Measurements from ENCODE around the gene NRAP. TPM values are rescaled to one million over a fixed set of nuclear protein-coding genes. Genes with fewer than 3 reads are reported as not detected.

The NRAP gene
- total RNA-seq, 1 experiment from 2014 or later, result not detected

DNA sequence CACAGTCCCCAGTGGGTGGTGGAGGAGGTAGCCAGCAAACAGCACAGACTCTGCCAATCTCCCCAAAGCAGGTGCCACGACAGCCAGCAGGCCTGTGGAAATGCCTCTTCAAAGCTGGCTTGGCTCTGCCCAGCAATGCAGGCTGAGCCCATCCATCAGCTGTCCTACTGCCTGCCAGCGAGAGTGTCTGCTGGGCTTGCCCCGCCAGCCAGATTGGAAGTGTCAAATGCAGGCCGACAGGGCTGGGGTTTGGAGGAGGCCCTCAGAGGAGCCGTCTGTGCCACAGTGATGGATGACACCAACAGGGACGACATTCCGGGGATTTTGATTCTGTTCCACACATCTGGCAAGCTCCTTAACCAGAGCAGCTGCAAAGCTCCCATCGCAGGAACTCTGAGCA is 94.3 kb downstream of the NRAP start:
- CTCF ChIA-PET, result no interaction called here
- ATAC-seq, result no peak
- intact Hi-C loops (cut with micrococcal nuclease; ENCODE audit: unreplicated experiment), result no loop called here
- H3K27ac ChIP-seq (ENCODE audit: low read length), result no peak overlapping the region
- no peak overlapping the region for H3K4me3 ChIP-seq (ENCODE audit: low read depth in 2 of 2, low read length in 2 of 2)
- BruUV-seq (replicated peaks), result no TSS peak
- in situ Hi-C loops (cut with HindIII; ENCODE audit: low pct_unique_long_range_greater_than_20kb, low sequenced_read_pairs), result no loop called here
- POLR2A ChIA-PET, result no interaction called here
- TF ChIP-seq SIN3A (IDR thresholded peaks at IDR 0.05; ENCODE audit: borderline replicate concordance, insufficient read depth, low read depth, low read length) (no peak), POLR2AphosphoS5 (IDR thresholded peaks at IDR 0.05; ENCODE audit: low read depth, low read length) (no peak), TCF7L2 (IDR thresholded peaks at IDR 0.05; ENCODE audit: low read depth, low read length) (no peak)
- TF ChIP-seq, protein P1, sequence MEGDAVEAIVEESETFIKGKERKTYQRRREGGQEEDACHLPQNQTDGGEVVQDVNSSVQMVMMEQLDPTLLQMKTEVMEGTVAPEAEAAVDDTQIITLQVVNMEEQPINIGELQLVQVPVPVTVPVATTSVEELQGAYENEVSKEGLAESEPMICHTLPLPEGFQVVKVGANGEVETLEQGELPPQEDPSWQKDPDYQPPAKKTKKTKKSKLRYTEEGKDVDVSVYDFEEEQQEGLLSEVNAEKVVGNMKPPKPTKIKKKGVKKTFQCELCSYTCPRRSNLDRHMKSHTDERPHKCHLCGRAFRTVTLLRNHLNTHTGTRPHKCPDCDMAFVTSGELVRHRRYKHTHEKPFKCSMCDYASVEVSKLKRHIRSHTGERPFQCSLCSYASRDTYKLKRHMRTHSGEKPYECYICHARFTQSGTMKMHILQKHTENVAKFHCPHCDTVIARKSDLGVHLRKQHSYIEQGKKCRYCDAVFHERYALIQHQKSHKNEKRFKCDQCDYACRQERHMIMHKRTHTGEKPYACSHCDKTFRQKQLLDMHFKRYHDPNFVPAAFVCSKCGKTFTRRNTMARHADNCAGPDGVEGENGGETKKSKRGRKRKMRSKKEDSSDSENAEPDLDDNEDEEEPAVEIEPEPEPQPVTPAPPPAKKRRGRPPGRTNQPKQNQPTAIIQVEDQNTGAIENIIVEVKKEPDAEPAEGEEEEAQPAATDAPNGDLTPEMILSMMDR (IDR thresholded peaks at IDR 0.05), result no peak
- TF ChIP-seq, protein P2, sequence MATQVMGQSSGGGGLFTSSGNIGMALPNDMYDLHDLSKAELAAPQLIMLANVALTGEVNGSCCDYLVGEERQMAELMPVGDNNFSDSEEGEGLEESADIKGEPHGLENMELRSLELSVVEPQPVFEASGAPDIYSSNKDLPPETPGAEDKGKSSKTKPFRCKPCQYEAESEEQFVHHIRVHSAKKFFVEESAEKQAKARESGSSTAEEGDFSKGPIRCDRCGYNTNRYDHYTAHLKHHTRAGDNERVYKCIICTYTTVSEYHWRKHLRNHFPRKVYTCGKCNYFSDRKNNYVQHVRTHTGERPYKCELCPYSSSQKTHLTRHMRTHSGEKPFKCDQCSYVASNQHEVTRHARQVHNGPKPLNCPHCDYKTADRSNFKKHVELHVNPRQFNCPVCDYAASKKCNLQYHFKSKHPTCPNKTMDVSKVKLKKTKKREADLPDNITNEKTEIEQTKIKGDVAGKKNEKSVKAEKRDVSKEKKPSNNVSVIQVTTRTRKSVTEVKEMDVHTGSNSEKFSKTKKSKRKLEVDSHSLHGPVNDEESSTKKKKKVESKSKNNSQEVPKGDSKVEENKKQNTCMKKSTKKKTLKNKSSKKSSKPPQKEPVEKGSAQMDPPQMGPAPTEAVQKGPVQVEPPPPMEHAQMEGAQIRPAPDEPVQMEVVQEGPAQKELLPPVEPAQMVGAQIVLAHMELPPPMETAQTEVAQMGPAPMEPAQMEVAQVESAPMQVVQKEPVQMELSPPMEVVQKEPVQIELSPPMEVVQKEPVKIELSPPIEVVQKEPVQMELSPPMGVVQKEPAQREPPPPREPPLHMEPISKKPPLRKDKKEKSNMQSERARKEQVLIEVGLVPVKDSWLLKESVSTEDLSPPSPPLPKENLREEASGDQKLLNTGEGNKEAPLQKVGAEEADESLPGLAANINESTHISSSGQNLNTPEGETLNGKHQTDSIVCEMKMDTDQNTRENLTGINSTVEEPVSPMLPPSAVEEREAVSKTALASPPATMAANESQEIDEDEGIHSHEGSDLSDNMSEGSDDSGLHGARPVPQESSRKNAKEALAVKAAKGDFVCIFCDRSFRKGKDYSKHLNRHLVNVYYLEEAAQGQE (IDR thresholded peaks at IDR 0.05; ENCODE audit: insufficient read depth in 1 of 2, low read depth in 2 of 2, low read length in 1 of 2), result no peak
- peaks cover 14% of the 10 kb centered on the region for H3K27me3 ChIP-seq (ENCODE audit: control insufficient read depth, insufficient read depth, low read length)
- no peak for DNase-seq (ENCODE audit: low read depth, low spot score)
- H3K36me3 ChIP-seq (ENCODE audit: control insufficient read depth, insufficient read depth, low read length), result no peaks in the 10 kb centered on the region
- H3K9me3 ChIP-seq (ENCODE audit: control insufficient read depth, insufficient read depth, low read depth, low read length), result no peaks in the 10 kb centered on the region
- H3K4me1 ChIP-seq (ENCODE audit: control insufficient read depth, insufficient read depth, low read length), result no peaks in the 10 kb centered on the region

DNA sequence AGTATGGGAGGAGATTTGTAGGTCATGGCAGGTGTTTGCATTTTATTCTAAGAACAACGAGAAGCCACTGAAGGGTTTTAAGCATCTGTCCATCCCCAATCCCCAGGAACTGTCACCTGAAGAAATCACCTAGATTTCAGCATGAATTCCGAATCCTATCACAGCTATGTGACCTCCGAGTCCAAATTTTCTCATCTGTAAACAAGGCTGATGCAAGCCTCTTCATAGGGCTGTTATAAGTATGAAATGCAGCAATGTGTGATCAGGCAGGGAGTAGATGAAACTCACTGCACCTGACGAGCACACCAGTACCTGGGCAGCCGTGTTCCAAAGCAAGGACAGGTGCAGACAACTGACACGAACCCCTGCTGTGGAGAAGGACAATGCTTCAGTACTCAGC is 97.0 kb downstream of the NRAP start:
- ATAC-seq, result no peak
- DNase-seq (ENCODE audit: low read depth, low spot score), result no peak
- POLR2A ChIA-PET, result no interaction called here
- intact Hi-C loops (cut with micrococcal nuclease; ENCODE audit: unreplicated experiment), result no loop called here
- no peaks in the 10 kb centered on the region for H3K36me3 ChIP-seq (ENCODE audit: control insufficient read depth, insufficient read depth, low read length)
- no peak overlapping the region for H3K27ac ChIP-seq (ENCODE audit: low read length)
- TF ChIP-seq, protein P1 (IDR thresholded peaks at IDR 0.05), result no peak
- TF ChIP-seq SIN3A (IDR thresholded peaks at IDR 0.05; ENCODE audit: borderline replicate concordance, insufficient read depth, low read depth, low read length) (no peak), POLR2AphosphoS5 (IDR thresholded peaks at IDR 0.05; ENCODE audit: low read depth, low read length) (no peak), TCF7L2 (IDR thresholded peaks at IDR 0.05; ENCODE audit: low read depth, low read length) (no peak)
- TF ChIP-seq, protein P2 (IDR thresholded peaks at IDR 0.05; ENCODE audit: insufficient read depth in 1 of 2, low read depth in 2 of 2, low read length in 1 of 2), result no peak
- no peaks in the 10 kb centered on the region for H3K27me3 ChIP-seq (ENCODE audit: control insufficient read depth, insufficient read depth, low read length)
- H3K4me1 ChIP-seq (ENCODE audit: control insufficient read depth, insufficient read depth, low read length), result 0 out of 2 replicates have a peak, but pooled peaks cover 2% of the 10 kb centered on the region
- in situ Hi-C loops (cut with HindIII; ENCODE audit: low pct_unique_long_range_greater_than_20kb, low sequenced_read_pairs), result no loop called here
- BruUV-seq (replicated peaks), result no TSS peak
- H3K4me3 ChIP-seq (ENCODE audit: low read depth in 2 of 2, low read length in 2 of 2), result no peak overlapping the region
- H3K9me3 ChIP-seq (ENCODE audit: control insufficient read depth, insufficient read depth, low read depth, low read length), result no peaks in the 10 kb centered on the region
- CTCF ChIA-PET, result no interaction called here

Data from Panc1 (cell line).